Activated T-cell treated with anti-CD3 and anti-CD28 coated beads for 4 hours (primary cell): ENCODE results near the gene PRKCA.
"Not testable (repeated sequence)": the region's sequence is repeated elsewhere in the genome, so short reads cannot be mapped to it uniquely, and the experiment has no call there.

Experiments
- DNase-seq: peaks from one replicate; pipeline ENCODE4 v3.0.0-alpha.2; 2020

PRKCA gene

DNA sequence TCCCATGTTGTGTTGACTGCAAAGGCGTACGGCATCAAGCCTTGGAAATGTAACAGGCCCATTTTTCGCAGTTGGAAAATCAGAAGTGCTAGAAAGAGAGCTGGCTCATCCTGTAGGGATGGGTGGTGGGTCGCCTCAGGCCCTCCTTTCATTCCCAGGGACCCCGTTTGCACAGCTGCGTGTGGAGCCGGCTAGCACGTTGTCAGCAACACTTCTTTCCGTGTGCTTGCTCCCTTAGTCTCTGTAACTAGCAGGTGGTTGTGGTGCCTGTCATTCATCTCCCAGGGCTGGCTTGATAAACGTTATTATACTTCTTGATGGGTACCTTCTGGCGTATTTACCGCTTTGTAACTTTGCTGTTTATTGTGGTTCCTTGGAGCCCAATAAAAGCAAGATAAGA lies 293.5 kb downstream of the PRKCA start:
- no peak for DNase-seq

DNA sequence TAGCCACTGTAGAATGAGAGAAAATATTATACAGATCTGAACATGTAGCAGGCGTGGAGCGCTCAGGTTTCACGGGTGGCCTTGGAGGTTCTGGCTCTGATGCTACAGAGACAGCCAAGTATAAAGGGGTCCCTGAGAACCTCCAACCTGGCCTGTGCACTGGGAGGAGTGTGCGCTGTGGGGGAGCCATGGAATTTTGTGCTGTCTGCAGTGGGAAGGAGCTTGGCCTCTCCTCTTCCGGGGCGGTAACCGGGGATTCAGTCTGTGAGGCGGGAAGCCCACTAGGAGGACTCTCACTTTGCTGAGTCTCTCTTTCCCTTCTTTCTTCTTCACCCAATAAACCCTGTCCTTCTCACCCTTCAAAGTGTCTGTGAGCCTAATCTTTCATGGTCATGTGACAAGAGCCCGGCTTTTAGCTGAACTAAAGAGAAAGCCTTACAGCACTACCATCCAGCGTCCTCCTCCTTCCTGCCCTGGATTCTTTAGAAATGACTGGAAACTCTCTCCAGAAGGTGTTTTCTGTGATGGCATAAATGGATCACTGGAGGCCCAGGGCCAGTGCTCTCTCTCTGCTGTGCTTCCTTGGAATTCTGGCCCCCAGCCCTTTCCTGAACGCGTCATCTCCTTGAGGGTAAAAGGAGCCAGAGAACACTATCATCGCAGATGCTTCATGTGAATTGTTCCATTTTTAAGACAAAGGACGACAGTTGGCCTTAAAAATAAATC lies 300.4 kb downstream of the PRKCA start:
- DNase-seq = no peak

DNA sequence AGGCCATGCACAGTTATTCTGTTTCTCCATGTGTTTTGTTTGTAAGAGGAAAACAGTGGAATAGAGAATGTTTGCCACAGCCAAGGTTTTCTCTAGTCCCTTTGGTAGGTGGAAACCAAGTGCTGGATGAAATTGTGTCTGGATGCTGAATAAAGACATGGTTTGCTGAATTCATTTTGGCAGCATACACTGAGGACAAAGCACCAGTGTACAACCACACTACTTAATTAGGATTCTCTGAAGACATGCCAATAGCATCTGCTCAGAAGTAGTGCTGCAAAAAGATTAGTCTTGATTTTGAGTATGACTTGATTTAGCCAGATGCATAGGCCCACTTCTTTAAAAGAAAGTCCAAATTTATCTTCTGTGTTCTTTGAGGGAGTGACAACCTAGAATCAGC lies 302.0 kb downstream of the PRKCA start:
- no peak for DNase-seq

DNA sequence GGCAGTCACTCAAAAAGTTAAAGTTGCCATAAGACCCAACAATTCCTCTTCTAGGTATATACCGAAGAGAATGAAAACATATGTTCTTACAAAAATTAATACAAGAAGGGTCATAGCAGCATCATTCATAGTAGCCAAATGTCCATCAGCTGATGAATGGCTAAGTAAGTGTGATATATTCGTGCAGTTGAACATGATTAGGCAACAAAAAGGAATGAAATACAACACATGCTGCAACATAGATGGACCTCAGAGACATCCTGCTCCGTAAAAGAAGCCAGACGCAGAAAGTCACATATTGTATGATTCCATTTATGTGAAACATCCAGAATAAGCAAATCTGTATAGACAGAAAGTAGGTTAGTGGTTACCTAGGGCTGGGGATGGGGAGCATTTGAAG lies 303.1 kb downstream of the PRKCA start:
- no peak for DNase-seq

DNA sequence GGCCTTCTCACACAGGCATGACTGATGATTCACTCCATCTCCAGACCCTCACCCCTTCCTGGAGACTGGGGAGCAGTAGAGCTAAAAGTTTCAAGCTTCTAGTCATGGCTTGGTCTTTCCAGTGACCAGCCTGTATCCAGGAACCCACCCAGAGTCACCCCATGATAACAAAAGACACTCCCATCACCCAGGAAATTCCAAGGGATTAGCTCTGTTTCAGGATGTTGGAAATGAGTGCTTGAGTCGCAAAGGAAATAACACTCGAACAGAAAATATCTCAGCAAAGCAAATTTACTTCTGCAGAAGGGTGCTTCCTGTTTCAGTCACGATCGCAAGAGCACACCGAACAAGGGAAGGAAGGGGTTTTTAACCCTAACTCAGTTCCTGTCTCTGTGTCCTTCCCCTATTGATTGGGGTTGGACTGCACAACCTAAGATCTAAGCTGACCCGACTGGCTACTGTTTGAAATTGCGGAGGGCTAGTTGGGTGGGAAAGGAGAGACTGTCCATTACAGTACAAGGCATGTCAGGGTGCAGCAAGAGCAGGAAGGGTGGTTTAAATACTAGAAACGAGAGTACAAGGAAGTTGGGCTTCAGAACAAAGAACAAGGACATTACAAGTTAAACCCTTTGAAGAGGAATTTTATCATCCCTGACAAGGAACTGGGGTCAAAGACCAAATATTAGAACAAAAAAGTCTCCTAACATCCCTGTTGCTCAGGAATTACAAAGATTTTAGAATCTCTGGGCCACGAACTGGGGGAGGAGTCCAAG lies 308.1 kb downstream of the PRKCA start:
- DNase-seq = no peak

DNA sequence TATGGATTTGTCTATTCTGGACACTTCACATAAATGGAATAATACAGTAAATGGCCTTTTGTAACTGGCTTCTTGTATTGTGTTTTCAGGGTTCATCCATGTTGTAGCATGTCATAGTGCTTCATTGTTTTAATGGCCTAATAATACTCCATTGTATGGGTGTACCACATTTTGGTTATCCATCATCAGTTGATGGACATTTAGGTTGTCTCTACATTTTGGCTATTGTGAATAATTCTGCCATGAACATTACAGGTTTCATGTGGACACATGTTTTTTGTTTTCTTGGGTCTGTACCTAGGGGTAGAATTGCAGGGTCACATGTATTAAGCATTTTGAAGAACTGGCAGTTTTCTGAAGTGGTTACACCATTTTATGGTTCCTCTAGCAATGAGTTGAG lies 309.0 kb downstream of the PRKCA start:
- no peak for DNase-seq

DNA sequence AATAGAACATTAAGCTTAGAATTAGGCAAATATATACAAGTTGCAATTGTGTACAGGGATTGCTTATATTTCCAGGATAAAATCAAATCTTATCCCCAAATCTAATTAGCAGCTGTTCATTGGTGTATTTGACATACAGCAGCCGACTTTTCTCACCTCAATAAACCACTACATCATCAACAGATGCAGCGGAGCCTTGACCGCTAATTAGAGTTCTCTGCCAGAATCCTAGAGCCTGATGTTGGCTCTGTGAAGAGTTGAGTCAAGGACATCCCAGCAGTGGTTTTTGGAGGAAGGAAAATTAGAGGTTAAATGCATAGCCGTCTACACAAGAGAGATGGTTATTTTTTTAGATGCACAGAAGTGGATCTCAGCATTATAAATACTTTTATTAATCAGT lies 310.6 kb downstream of the PRKCA start:
- no peak for DNase-seq

DNA sequence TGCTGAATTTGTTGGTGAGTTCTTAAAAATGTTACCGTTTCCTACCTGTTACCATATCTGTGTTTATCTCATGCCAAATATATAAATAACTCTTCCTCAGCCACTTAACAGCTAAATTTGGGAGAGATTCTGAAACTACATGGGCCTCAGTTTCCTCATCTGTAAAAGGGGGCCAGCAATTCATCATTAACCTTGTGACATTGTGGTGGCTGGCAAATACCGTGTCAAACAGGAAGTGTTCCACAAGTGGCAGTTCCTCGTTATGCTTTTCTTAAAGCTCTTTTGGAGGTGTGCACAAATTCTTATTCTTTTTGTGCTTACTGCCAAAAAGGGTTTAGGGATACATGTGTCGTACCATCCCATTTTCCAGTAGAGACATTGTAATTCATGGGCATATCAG lies 312.1 kb downstream of the PRKCA start:
- no peak for DNase-seq

DNA sequence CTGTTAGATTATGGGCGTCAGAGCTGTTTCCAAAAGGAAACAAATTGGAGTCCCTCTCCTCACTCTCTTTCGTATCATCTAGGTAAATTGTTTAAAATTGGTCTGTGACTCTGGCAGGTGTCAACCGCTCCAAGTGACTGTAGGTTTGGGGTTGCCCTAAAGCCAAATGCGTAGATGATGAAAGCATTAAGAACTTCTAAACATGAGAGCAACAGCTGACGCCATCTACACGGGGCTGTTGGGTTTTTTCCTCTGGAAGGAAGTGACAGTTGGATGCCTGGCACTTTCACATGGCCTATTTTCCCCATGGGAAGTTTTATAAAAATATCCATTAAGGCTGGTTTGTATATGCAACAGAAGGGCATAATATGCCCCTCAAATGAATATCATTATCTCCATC lies 316.8 kb downstream of the PRKCA start:
- no peak for DNase-seq

DNA sequence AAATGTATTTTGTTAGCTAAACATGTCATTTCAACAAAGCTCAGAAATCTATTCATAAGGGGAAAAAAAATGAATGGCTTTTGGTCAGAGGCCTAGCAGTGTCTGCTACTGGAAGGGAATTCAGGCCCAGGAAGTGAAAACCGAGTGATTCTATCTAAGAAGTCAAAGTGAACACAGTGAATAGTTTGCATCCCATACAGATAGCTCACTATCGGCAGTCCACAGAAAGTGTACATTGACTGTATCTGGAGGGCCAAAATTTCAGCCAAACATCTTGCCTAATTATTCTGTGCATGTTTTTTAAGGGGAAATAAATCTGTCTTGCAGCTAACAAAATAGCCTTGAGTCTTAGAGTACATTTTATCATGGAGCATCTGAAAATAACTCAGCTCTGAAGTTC lies 318.1 kb downstream of the PRKCA start:
- no peak for DNase-seq

DNA sequence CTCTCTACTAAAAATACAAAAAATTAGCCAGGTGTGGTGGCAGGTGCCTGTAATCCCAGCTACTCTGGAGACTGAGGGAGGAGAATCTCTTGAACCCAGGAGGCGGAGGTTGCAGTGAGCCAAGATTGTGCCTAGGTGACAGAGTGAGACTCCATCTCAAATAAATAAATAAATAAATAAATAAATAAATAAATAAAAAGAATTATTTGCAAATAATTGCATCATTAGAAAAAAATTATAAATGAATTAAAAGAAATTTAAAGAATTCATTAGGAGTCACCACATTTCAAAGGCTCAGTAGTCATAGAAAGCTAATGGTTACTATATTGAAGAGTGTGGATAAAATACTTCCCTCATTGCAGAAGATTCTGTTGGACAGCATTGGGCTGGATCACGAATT lies 322.2 kb downstream of the PRKCA start:
- DNase-seq = not testable (repeated sequence)

DNA sequence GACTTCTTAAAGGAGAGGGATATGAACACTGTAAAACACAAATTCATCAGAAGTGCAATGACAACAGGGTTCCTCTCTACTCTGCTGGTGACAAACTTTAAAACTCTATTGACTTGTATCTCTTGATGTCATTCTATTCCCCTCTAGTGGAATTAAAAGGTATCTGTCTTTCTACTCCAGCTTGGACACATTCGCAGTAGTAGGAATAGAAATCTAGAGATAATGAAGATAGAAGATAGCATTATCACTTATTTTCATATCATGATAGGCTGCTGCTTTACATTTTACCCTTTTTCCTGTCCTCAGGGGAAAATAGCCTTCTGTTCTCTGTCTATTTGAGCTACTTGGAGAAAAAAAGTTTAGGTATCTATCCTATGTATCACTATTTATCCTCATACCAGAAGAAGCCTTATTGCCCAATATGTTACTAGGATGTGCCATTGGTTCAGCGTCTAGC lies 322.9 kb downstream of the PRKCA start:
- no peak for DNase-seq

DNA sequence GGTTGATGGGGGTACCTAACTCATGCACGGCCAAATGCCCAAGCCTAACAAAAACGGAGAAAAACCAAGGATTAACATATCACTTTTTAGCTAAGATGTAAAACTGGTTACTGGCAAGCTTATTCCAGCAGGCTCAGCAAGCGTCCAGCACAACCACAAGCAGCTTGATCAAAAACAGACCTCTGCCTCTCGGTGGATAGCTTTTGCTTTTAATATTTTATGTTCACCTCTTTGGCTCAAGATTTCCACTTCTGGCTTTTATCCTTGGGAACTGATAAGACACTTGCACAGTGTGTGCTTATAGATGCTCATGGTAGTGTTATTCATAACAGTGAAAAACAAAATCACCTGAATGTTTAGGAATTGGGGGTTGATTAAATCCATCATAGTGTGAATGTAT lies 325.6 kb downstream of the PRKCA start:
- no peak for DNase-seq

DNA sequence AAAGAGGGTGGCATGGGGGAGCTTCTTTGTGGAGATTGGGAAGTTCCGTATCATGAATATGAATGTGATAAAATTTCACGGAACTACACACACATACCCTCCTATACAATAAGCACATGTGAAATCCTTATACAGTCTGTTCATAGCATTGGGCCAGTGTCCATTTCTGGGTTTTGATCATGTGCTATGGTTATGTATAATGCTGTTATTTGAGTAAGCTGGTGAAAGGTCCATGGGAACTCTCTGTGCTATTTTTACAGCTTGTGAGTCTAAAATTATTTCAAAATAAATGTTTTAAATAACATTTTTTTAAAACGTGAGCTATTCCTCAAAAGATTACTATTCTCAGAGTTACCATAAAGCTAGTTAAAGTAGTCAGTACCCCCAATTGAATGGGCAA lies 327.3 kb downstream of the PRKCA start:
- no peak for DNase-seq

DNA sequence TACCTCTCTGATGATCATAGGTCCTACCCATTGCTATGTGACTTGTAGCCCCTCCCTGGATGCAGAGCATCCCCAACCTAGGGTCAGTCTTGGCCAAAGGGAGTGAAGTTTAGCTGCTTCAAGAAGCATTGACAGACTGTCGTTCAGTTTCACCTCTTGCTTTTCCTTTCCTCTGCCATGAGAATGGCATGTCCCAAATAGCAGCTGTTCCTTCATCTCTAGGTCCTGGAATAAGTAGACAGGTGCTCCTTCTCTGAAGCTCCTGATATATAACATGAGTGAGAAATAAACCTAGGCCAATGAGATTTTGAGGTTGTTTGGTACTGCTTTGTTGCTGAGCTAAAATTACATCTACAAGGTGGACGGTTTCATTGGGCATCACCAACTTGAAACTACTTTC lies 328.0 kb downstream of the PRKCA start:
- DNase-seq = no peak

DNA sequence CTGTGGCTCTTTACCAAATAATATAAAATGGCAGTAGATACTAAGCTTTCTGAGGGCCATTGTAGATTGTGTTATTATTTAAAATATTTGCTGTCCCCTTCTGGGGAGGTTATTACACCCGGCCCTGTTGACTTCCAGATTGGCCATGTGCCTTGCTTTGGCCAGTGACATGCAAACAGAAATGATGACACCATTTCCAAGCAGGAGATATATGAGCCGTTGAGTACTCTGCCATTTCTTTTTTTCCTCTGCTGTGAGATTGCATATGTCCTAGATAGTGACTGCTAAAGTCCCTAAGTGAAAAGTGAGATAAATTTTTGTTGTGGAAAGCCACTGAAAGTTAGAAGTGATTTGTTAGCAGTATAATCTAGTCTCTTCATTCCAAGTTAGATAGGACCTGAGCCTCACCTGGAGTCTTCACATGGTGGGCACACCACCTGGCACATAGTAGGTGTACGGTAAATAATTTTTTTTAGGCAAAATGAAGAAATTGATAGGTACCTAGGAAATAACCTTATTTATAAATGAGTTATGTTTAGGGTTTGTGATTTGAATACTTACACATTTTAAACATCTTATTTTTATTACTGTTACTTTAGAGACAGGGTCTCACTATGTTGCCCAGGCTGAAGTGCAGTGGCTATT lies 328.5 kb downstream of the PRKCA start:
- no peak for DNase-seq

DNA sequence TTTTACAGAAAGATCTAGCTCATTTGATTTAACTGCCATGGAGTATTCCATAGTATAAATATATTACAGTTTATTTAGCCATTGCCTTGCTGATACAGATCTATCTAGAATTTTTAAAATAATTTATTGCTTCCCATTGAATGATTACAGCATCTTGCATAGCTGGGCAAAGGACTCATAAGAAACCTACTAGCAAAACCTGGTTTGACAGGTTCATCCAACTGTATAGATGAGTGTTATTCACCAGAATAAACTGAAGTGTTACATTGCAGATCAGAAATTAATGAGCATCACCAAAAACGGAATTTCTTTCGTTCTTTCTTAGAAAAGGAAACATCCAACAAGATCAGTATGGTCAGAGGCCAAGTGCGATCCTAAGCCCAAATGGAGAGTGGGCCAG lies 330.3 kb downstream of the PRKCA start:
- DNase-seq = no peak

DNA sequence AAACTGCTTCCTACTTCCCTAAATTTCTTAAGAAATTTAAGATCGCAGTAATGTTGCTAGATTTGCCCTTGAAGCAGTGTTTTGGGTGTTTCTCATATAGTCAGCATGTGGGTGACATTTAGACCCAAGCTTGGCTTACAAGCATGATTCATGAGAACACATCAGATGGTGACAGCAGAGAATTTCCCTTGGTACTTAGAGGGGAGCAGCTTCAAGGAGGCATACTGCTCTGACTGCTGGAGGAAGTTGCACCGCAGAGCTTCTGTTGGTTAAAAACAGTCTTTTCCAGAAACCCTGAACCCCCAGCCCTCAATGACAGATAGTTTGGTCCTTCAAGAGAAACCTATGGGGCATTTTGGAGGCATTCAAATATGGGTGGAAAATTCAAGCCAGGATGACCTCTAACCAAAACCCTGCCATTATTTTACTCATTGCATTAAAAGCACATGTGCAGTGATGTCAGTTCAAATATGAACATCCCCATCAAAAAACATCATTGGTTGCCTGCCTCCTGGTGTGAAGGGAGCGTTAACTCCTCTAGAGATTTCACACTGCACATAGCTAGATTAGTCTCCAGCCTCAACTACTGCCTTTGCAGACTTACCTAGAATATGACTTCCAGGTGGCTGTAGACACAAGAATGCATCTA lies 331.0 kb downstream of the PRKCA start:
- DNase-seq = peak; percentile 21

DNA sequence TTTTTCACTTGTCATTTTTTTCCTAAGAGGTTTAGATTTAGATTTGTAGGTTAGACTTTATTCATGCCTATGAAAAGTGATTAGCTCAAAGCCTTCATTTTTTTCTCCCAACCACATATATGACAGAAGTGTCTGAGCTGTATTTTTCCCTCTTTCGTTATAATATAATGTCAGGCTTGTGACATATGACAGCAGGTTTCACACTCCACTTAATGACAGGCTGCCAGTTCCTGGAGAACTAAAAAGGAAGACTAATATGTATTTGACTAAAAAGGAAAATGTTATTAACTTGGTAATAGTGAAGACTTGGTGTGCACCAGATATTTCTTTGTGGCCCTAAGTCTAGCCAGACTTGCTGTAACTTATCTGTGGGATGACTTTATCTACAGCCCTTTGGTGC lies 331.8 kb downstream of the PRKCA start:
- DNase-seq = no peak

DNA sequence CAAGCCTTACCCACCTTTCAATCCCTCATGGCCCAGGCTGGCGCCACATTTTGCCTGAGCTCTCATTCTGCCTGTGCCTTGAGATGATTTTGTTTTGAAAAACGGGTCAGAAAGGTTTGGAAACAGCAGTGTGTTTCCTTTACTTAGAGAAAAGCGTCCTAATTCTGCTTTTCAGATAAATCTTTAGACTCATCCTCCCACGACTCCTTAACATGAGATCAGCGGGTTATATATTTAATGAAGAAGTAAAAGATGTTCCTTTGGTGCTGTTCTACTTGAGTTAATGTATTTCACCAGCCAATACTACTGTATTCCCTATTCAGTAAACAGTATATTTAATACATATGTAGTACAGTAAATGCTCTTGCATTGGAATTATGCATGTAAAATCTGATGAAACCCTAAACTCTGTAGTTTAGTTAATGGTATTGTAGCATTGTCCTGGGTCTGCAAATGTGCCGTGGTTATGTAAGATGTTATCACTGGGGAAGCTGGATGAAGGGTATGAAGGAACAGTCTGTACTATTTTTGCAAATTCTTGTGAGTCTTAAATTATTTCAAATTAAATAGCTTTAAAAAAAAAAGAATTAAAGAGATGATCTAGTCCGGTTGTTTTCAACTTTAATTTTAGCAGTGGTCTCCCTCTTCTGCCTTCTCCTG lies 333.1 kb downstream of the PRKCA start:
- DNase-seq = no peak

DNA sequence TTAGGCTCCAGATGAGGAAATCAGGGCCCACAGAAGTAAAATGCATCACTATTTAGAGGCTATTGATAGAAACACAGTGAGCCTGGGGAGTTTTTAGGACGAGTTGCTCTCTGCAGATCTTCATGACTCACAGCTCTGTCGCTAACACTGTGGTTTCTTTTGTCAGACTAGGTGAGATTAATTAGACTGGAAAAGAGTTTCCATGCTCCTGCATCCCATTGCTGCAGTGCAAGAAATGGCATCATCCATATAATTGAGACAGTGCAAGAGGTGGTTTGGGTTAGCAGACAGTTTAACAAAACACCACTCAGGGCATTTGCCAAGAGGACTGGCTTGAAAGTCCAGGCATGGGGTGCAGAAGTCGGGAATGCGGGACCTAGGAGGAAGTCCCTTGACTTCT lies 333.7 kb downstream of the PRKCA start:
- DNase-seq = no peak

DNA sequence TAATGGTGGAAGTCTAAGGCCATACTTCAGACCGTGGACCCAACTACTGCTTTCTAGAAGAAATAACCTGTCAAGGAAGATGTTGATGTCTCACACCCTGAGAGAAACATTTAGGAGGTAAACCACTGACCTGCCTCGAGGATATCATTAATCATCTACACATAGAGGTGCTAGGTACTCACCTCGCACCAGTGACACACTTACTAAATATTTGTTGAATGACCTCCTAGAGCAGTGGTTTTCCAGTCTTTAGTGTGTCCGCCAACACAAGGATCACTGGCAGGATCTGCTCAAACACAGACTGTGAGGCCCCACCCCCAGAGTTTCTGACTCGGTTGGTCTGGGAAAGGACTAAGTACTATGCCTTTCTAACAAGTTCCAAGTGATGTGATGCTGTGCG lies 335.1 kb downstream of the PRKCA start:
- DNase-seq = no peak
